ENCODE results near the gene ZFYVE27. TPM values are rescaled to one million over a fixed set of nuclear protein-coding genes. Genes with fewer than 3 reads are reported as not detected.
A peak's percentile ranks its signal among the peaks of the same experiment; 100 is the strongest.

ZFYVE27 gene
- polyA plus RNA-seq, 3 donors = 6.2 to 31.1 (median 9.7) TPM

DNA sequence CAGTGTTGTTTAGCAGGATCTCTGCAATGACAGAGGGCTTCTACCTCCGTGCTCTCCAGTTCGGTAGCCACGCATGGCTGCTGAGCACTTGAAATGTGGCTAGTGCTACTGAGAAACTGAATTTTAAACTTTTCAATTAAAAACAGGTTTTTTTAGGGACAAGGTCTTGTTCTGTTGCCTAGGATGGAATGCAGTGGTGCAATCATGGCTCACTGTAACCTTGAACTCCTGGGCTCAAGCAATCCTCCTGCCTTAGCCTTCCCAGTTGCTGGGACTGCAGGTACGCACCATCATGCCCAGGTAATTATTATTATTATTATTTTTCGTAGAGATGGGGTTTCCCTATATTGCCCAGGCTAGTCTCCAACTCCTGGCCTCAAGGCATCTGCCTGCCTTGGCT is 48.3 kb downstream of the ZFYVE27 start:
- WGBS (ENCODE audit: insufficient coverage) = no CpG with 5 or more reads among the region's 5 CpGs
- no peak overlapping the region for H3K4me2 ChIP-seq (replicated peaks; ENCODE audit: extremely low read depth, low read length, poor library complexity, severe bottlenecking)

DNA sequence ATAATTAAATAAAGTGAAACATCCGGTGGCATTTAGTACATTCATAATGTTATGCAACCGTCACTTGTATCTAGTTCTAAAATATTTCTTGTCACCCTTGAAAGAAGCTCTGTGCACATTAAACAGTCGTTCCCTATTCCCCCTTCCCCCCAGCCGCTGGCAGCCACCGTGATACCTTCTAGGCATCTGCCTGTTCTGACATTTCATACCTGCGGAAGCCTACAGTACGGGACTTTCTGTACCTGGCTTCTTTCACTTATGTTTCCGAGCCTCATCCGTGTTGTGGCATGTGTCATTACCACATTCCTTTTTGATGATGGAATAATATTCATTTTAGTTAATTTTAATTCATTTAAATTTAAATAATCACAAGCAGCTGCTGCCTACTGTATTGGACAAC is 48.8 kb downstream of the ZFYVE27 start:
- Histone ChIP-seq H3K27me3 (ENCODE audit: control insufficient read depth in 2 of 2, insufficient read depth in 2 of 2, low read length in 2 of 2) (peaks cover 0 to 8% of the 10 kb centered on the region in 2 donors), H2AFZ (ENCODE audit: insufficient read depth, low read depth, low read length, poor library complexity, severe bottlenecking) (no peak overlapping the region), H3K4me2 (replicated peaks; ENCODE audit: extremely low read depth, low read length, poor library complexity, severe bottlenecking) (no peak overlapping the region), H4K20me1 (ENCODE audit: insufficient read depth, low read length) (no peaks in the 10 kb centered on the region), H3K9ac (ENCODE audit: insufficient read depth, low read length, poor library complexity, severe bottlenecking) (no peak overlapping the region), H3K27ac (ENCODE audit: low read depth in 1 of 2, low read length in 2 of 2) (no peak overlapping the region), H3K9me3 (replicated peaks in 1 of 2; ENCODE audit: control insufficient read depth in 1 of 2, insufficient read depth in 1 of 2, low read length in 2 of 2) (no peaks in the 10 kb centered on the region), H3K36me3 (replicated peaks in 1 of 2; ENCODE audit: control insufficient read depth in 1 of 2, insufficient read depth in 2 of 2, low read length in 2 of 2) (no peaks in the 10 kb centered on the region), H3K4me1 (ENCODE audit: control insufficient read depth in 1 of 2, insufficient read depth in 2 of 2, low read length in 2 of 2) (no peaks in the 10 kb centered on the region), H3K4me3 (replicated peaks in 1 of 3; ENCODE audit: low read depth in 2 of 3, low read length in 3 of 3) (no peak overlapping the region), H3K79me2 (ENCODE audit: insufficient read depth, low read length) (no peaks in the 10 kb centered on the region)
- 85% methylated on average over 5 of the region's 9 CpGs for WGBS (ENCODE audit: insufficient coverage)
- Mint-ChIP-seq H3K36me3 (no peaks in the 10 kb centered on the region), H3K9me3 (no peaks in the 10 kb centered on the region), H3K27ac (no peak overlapping the region), H3K4me1 (peaks cover 3% of the 10 kb centered on the region), H3K27me3 (ENCODE audit: low read depth in 3 of 3) (peaks cover 10 to 36% (median 35%) of the 10 kb centered on the region in 3 donors), H3K4me3 (no peak overlapping the region)
- no peak for DNase-seq
- intact Hi-C loops (cut with micrococcal nuclease) = no loop called here
- TF ChIP-seq, protein P1, sequence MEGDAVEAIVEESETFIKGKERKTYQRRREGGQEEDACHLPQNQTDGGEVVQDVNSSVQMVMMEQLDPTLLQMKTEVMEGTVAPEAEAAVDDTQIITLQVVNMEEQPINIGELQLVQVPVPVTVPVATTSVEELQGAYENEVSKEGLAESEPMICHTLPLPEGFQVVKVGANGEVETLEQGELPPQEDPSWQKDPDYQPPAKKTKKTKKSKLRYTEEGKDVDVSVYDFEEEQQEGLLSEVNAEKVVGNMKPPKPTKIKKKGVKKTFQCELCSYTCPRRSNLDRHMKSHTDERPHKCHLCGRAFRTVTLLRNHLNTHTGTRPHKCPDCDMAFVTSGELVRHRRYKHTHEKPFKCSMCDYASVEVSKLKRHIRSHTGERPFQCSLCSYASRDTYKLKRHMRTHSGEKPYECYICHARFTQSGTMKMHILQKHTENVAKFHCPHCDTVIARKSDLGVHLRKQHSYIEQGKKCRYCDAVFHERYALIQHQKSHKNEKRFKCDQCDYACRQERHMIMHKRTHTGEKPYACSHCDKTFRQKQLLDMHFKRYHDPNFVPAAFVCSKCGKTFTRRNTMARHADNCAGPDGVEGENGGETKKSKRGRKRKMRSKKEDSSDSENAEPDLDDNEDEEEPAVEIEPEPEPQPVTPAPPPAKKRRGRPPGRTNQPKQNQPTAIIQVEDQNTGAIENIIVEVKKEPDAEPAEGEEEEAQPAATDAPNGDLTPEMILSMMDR (IDR thresholded peaks at IDR 0.05) = no peak

More for the DNA sequence above, 48.3 kb downstream of the ZFYVE27 start:
- Mint-ChIP-seq H3K4me3 (no peak overlapping the region), H3K27ac (peak overlapping the region in 1 of 7 donors; percentile 31), H3K27me3 (ENCODE audit: low read depth in 3 of 3) (peaks cover 14 to 36% (median 32%) of the 10 kb centered on the region in 3 donors), H3K36me3 (no peaks in the 10 kb centered on the region), H3K9me3 (no peaks in the 10 kb centered on the region), H3K4me1 (peaks cover 3% of the 10 kb centered on the region)
- Histone ChIP-seq H3K79me2 (ENCODE audit: insufficient read depth, low read length) (no peaks in the 10 kb centered on the region), H3K9ac (ENCODE audit: insufficient read depth, low read length, poor library complexity, severe bottlenecking) (no peak overlapping the region), H3K4me3 (replicated peaks in 1 of 3; ENCODE audit: low read depth in 2 of 3, low read length in 3 of 3) (no peak overlapping the region), H3K9me3 (replicated peaks in 1 of 2; ENCODE audit: control insufficient read depth in 1 of 2, insufficient read depth in 1 of 2, low read length in 2 of 2) (no peaks in the 10 kb centered on the region), H3K36me3 (replicated peaks in 1 of 2; ENCODE audit: control insufficient read depth in 1 of 2, insufficient read depth in 2 of 2, low read length in 2 of 2) (no peaks in the 10 kb centered on the region), H2AFZ (ENCODE audit: insufficient read depth, low read depth, low read length, poor library complexity, severe bottlenecking) (no peak overlapping the region), H3K27me3 (ENCODE audit: control insufficient read depth in 2 of 2, insufficient read depth in 2 of 2, low read length in 2 of 2) (peaks cover 0 to 8% of the 10 kb centered on the region in 2 donors), H3K4me1 (ENCODE audit: control insufficient read depth in 1 of 2, insufficient read depth in 2 of 2, low read length in 2 of 2) (no peaks in the 10 kb centered on the region), H4K20me1 (ENCODE audit: insufficient read depth, low read length) (no peaks in the 10 kb centered on the region), H3K27ac (ENCODE audit: low read depth in 1 of 2, low read length in 2 of 2) (no peak overlapping the region)
- intact Hi-C loops (cut with micrococcal nuclease) = no loop called here
- TF ChIP-seq, protein P1 (IDR thresholded peaks at IDR 0.05) = no peak
- no peak for DNase-seq
